Memory B cell (primary cell): Measurements from ENCODE around the gene CNTNAP2.

Source experiments
- ATAC-seq: fragments of 150-1000 bp; cut with Tn5 transposase; 2 replicates; pipeline ENCODE4 v1.10.0; 2021; ENCODE audit warnings: low read depth, mild to moderate bottlenecking, moderate library complexity
- DNase-seq, 2 donors: peaks; one replicate each; pipeline ENCODE4 v3.0.0; 2022; ENCODE audit warnings: low spot score in 2 of 2
- H3K27ac Mint-ChIP-seq: one replicate; pipeline ENCODE4 v1.8.0; 2022; ENCODE audit warnings: mild to moderate bottlenecking, moderate library complexity, mixed read lengths
- H3K27me3 Mint-ChIP-seq: one replicate; pipeline ENCODE4 v1.8.0; 2022; ENCODE audit warnings: mixed read lengths
- H3K36me3 Mint-ChIP-seq: one replicate; pipeline ENCODE4 v1.8.0; 2022; ENCODE audit warnings: mild to moderate bottlenecking, mixed read lengths
- H3K4me1 Mint-ChIP-seq: one replicate; pipeline ENCODE4 v1.8.0; 2022; ENCODE audit warnings: mixed read lengths
- H3K4me3 Mint-ChIP-seq: one replicate; pipeline ENCODE4 v1.8.0; 2022; ENCODE audit warnings: mild to moderate bottlenecking, moderate library complexity, mixed read lengths
- H3K9me3 Mint-ChIP-seq: one replicate; pipeline ENCODE4 v1.8.0; 2022; ENCODE audit warnings: mixed read lengths

The CNTNAP2 gene

GRCh38 chr7:146449625-146450024, 333.0 kb downstream of the CNTNAP2 start:
- H3K9me3 Mint-ChIP-seq = peaks cover 6% of the 10 kb centered on the region
- no peaks in the 10 kb centered on the region for H3K36me3 Mint-ChIP-seq
- no peaks in the 10 kb centered on the region for H3K4me1 Mint-ChIP-seq
- H3K27me3 Mint-ChIP-seq = no peaks in the 10 kb centered on the region
- no peak overlapping the region for H3K27ac Mint-ChIP-seq
- no peak for ATAC-seq
- H3K4me3 Mint-ChIP-seq = no peak overlapping the region
- DNase-seq = no peak

GRCh38 chr7:146455091-146455655, 338.6 kb downstream of the CNTNAP2 start:
- DNase-seq = no peak
- Mint-ChIP-seq H3K4me3 (no peak overlapping the region), H3K36me3 (no peaks in the 10 kb centered on the region), H3K27ac (no peak overlapping the region), H3K4me1 (no peaks in the 10 kb centered on the region), H3K9me3 (peaks cover 3% of the 10 kb centered on the region), H3K27me3 (no peaks in the 10 kb centered on the region)
- ATAC-seq = no peak

- Mint-ChIP-seq H3K36me3 (no peaks in the 10 kb centered on the region), H3K27me3 (no peaks in the 10 kb centered on the region), H3K9me3 (peaks cover 4% of the 10 kb centered on the region), H3K4me3 (no peak overlapping the region), H3K4me1 (no peaks in the 10 kb centered on the region), H3K27ac (no peak overlapping the region)
- ATAC-seq (no peak), DNase-seq (no peak)
Observed at GRCh38 chr7:146479040-146479439, 362.4 kb downstream of the CNTNAP2 start.

- no peak overlapping the region for H3K4me3 Mint-ChIP-seq
- no peak overlapping the region for H3K27ac Mint-ChIP-seq
- ATAC-seq = no peak
- no peaks in the 10 kb centered on the region for H3K36me3 Mint-ChIP-seq
- no peak for DNase-seq
- no peaks in the 10 kb centered on the region for H3K4me1 Mint-ChIP-seq
- H3K9me3 Mint-ChIP-seq = no peaks in the 10 kb centered on the region
- no peaks in the 10 kb centered on the region for H3K27me3 Mint-ChIP-seq
Observed at GRCh38 chr7:146486519-146486918, 369.9 kb downstream of the CNTNAP2 start.

- Mint-ChIP-seq H3K27ac (no peak overlapping the region), H3K4me1 (no peaks in the 10 kb centered on the region), H3K4me3 (no peak overlapping the region), H3K9me3 (peaks cover 3% of the 10 kb centered on the region), H3K36me3 (no peaks in the 10 kb centered on the region), H3K27me3 (no peaks in the 10 kb centered on the region)
- ATAC-seq (no peak), DNase-seq (no peak)
Observed at GRCh38 chr7:146492017-146492416, 375.4 kb downstream of the CNTNAP2 start.

- Mint-ChIP-seq H3K27me3 (no peaks in the 10 kb centered on the region), H3K9me3 (peaks cover 5% of the 10 kb centered on the region), H3K27ac (no peak overlapping the region), H3K36me3 (no peaks in the 10 kb centered on the region), H3K4me1 (no peaks in the 10 kb centered on the region), H3K4me3 (no peak overlapping the region)
- ATAC-seq (no peak), DNase-seq (no peak)
Observed at GRCh38 chr7:146494952-146495596, 378.5 kb downstream of the CNTNAP2 start.

- H3K36me3 Mint-ChIP-seq = no peaks in the 10 kb centered on the region
- DNase-seq = no peak
- ATAC-seq = no peak
- no peak overlapping the region for H3K4me3 Mint-ChIP-seq
- H3K4me1 Mint-ChIP-seq = no peaks in the 10 kb centered on the region
- no peaks in the 10 kb centered on the region for H3K27me3 Mint-ChIP-seq
- H3K27ac Mint-ChIP-seq = no peak overlapping the region
- peaks cover 5% of the 10 kb centered on the region for H3K9me3 Mint-ChIP-seq
Observed at GRCh38 chr7:146496657-146497056, 380.1 kb downstream of the CNTNAP2 start.

- ATAC-seq (no peak), DNase-seq (no peak)
- Mint-ChIP-seq H3K4me1 (no peaks in the 10 kb centered on the region), H3K27ac (no peak overlapping the region), H3K4me3 (no peak overlapping the region), H3K36me3 (no peaks in the 10 kb centered on the region), H3K9me3 (peaks cover 2% of the 10 kb centered on the region), H3K27me3 (no peaks in the 10 kb centered on the region)
Observed at GRCh38 chr7:146499970-146500369, 383.4 kb downstream of the CNTNAP2 start.

- Mint-ChIP-seq H3K27me3 (no peaks in the 10 kb centered on the region), H3K27ac (no peak overlapping the region), H3K4me1 (no peaks in the 10 kb centered on the region), H3K36me3 (no peaks in the 10 kb centered on the region), H3K9me3 (peaks cover 1% of the 10 kb centered on the region), H3K4me3 (no peak overlapping the region)
- ATAC-seq (no peak), DNase-seq (no peak)
Observed at GRCh38 chr7:146503844-146504243, 387.2 kb downstream of the CNTNAP2 start.

GRCh38 chr7:146510088-146510680, 393.6 kb downstream of the CNTNAP2 start:
- DNase-seq = no peak
- no peaks in the 10 kb centered on the region for H3K36me3 Mint-ChIP-seq
- no peaks in the 10 kb centered on the region for H3K4me1 Mint-ChIP-seq
- no peaks in the 10 kb centered on the region for H3K27me3 Mint-ChIP-seq
- peaks cover 19% of the 10 kb centered on the region for H3K9me3 Mint-ChIP-seq
- no peak overlapping the region for H3K27ac Mint-ChIP-seq
- no peak overlapping the region for H3K4me3 Mint-ChIP-seq
- ATAC-seq = no peak

GRCh38 chr7:146514304-146514703, 397.7 kb downstream of the CNTNAP2 start:
- Mint-ChIP-seq H3K9me3 (peaks cover 17% of the 10 kb centered on the region), H3K27me3 (no peaks in the 10 kb centered on the region), H3K27ac (no peak overlapping the region), H3K4me1 (no peaks in the 10 kb centered on the region), H3K4me3 (no peak overlapping the region), H3K36me3 (no peaks in the 10 kb centered on the region)
- DNase-seq (no peak), ATAC-seq (no peak)

- no peaks in the 10 kb centered on the region for H3K36me3 Mint-ChIP-seq
- peaks cover 5% of the 10 kb centered on the region for H3K9me3 Mint-ChIP-seq
- ATAC-seq = no peak
- no peak overlapping the region for H3K27ac Mint-ChIP-seq
- no peak for DNase-seq
- H3K4me1 Mint-ChIP-seq = no peaks in the 10 kb centered on the region
- H3K4me3 Mint-ChIP-seq = no peak overlapping the region
- no peaks in the 10 kb centered on the region for H3K27me3 Mint-ChIP-seq
Observed at GRCh38 chr7:146528581-146528980, 412.0 kb downstream of the CNTNAP2 start.

GRCh38 chr7:146539836-146540235, 423.2 kb downstream of the CNTNAP2 start:
- Mint-ChIP-seq H3K27me3 (no peaks in the 10 kb centered on the region), H3K27ac (no peak overlapping the region), H3K4me1 (no peaks in the 10 kb centered on the region), H3K9me3 (peaks cover 6% of the 10 kb centered on the region), H3K4me3 (no peak overlapping the region), H3K36me3 (no peaks in the 10 kb centered on the region)
- ATAC-seq (no peak), DNase-seq (no peak)

GRCh38 chr7:146542101-146542500, 425.5 kb downstream of the CNTNAP2 start:
- Mint-ChIP-seq H3K27me3 (no peaks in the 10 kb centered on the region), H3K4me1 (no peaks in the 10 kb centered on the region), H3K4me3 (no peak overlapping the region), H3K27ac (no peak overlapping the region), H3K9me3 (peaks cover 9% of the 10 kb centered on the region), H3K36me3 (no peaks in the 10 kb centered on the region)
- no peak for ATAC-seq
- DNase-seq = no peak

GRCh38 chr7:146544748-146545147, 428.1 kb downstream of the CNTNAP2 start:
- no peak for ATAC-seq
- Mint-ChIP-seq H3K27ac (no peak overlapping the region), H3K4me1 (no peaks in the 10 kb centered on the region), H3K36me3 (no peaks in the 10 kb centered on the region), H3K27me3 (no peaks in the 10 kb centered on the region), H3K4me3 (no peak overlapping the region), H3K9me3 (peaks cover 10% of the 10 kb centered on the region)
- DNase-seq = no peak
